B cell (primary cell): ENCODE data around the gene RAPGEF1. TPM values are rescaled to one million over a fixed set of nuclear protein-coding genes. Genes with fewer than 3 reads are reported as not detected.

Experiments
- ATAC-seq: fragments of 200-7000 bp; cut with Tn5 transposase; one replicate; pipeline ENCODE4 v1.10.0; 2021; ENCODE audit warnings: low read depth, mild to moderate bottlenecking, moderate number of reproducible peaks, moderate library complexity
- CTCF ChIA-PET: fragments of 350-600 bp; sonication (Branson Sonifier 250); formaldehyde crosslinking; loops from one replicate; lab custom pipeline; 2021; ENCODE audit warnings: antibody characterized with exemption, inconsistent platforms; lab: Charles Lee
- POLR2A ChIA-PET: fragments of 350-600 bp; sonication (Branson Sonifier 250); formaldehyde crosslinking; loops from one replicate; lab custom pipeline; 2021; ENCODE audit warnings: antibody characterized with exemption; lab: Charles Lee
- DNase-seq: peaks from one replicate; pipeline ENCODE4 v3.0.0; 2013
- H2AFZ ChIP-seq: 2 replicates; pipeline ENCODE4 v1.6.1; 2012; ENCODE audit warnings: mild to moderate bottlenecking, low read depth, low read length; ENCODE audit not compliant: insufficient read depth, poor library complexity, severe bottlenecking
- H3K27ac ChIP-seq, 2 donors: 1 replicate in 1 of 2; 2 replicates in 1 of 2; pipeline ENCODE4 v1.5.1; 2012 to 2013; ENCODE audit warnings: low read length in 2 of 2, mild to moderate bottlenecking in 2 of 2, moderate library complexity in 1 of 2
- H3K27me3 ChIP-seq, 4 experiments: fragments of 200-600 bp in 1 of 4; sonication (generic) in 1 of 4; replicated peaks in 1 of 4; 1 replicate in 2 of 4; 2 replicates in 2 of 4; pipeline versions ENCODE4 v1.6.1 to v1.7.0; 2013 to 2016; ENCODE audit warnings: low read length in 3 of 4, mild to moderate bottlenecking in 2 of 4, mixed read lengths in 1 of 4, moderate library complexity in 1 of 4; ENCODE audit not compliant: insufficient read depth in 4 of 4, control insufficient read depth in 3 of 4; ENCODE audit errors: control extremely low read depth in 1 of 4
- H3K36me3 ChIP-seq, 2 experiments: replicated peaks in 1 of 2; 1 replicate in 1 of 2; 2 replicates in 1 of 2; pipeline versions ENCODE4 v1.6.1 to v1.7.1; 2013; ENCODE audit warnings: low read length in 1 of 2; ENCODE audit not compliant: insufficient read depth in 2 of 2, control insufficient read depth in 1 of 2; ENCODE audit errors: control extremely low read depth in 1 of 2, extremely low read depth in 1 of 2
- H3K4me1 ChIP-seq, 2 donors: fragments of 200-600 bp in 1 of 2; sonication (generic) in 1 of 2; 1 replicate in 1 of 2; 2 replicates in 1 of 2; pipeline versions ENCODE4 v1.5.1 to v1.6.1; 2013 to 2017; ENCODE audit warnings: low read length in 2 of 2; ENCODE audit not compliant: control insufficient read depth in 2 of 2, insufficient read depth in 2 of 2
- H3K4me2 ChIP-seq: replicated peaks from 2 replicates; pipeline ENCODE3; 2012; ENCODE audit warnings: mild to moderate bottlenecking, low read depth, low read length; ENCODE audit not compliant: poor library complexity, severe bottlenecking
- H3K4me3 ChIP-seq, 5 experiments: fragments of 200-600 bp in 1 of 5; sonication (generic) in 1 of 5; 1 replicate in 3 of 5; 2 replicates in 2 of 5; pipeline versions ENCODE4 v1.5.1 to v1.7.0; 2011 to 2016; ENCODE audit warnings: low read length in 4 of 5, mild to moderate bottlenecking in 4 of 5, low read depth in 2 of 5, control low read depth in 1 of 5, moderate library complexity in 1 of 5; ENCODE audit not compliant: insufficient read depth in 1 of 5; ENCODE audit errors: control extremely low read depth in 1 of 5, extremely low read depth in 1 of 5
- H3K79me2 ChIP-seq: fragments of 200-600 bp; sonication (generic); one replicate; pipeline ENCODE4 v1.6.0; 2016; ENCODE audit warnings: low read length; ENCODE audit not compliant: control insufficient read depth, insufficient read depth
- H3K9ac ChIP-seq: fragments of 200-600 bp; sonication (generic); 2 replicates; pipeline ENCODE4 v1.6.1; 2017; ENCODE audit warnings: mild to moderate bottlenecking, low read length, moderate library complexity
- H3K9me3 ChIP-seq, 3 donors: one replicate each; pipeline versions ENCODE4 v1.6.1 to v1.7.1; 2013; ENCODE audit warnings: low read length in 2 of 3; ENCODE audit not compliant: control insufficient read depth in 2 of 3, insufficient read depth in 1 of 3; ENCODE audit errors: control extremely low read depth in 1 of 3
- H4K20me1 ChIP-seq: 2 replicates; pipeline ENCODE4 v1.6.0; 2012; ENCODE audit warnings: mild to moderate bottlenecking, low read length; ENCODE audit not compliant: insufficient read depth, control insufficient read depth, poor library complexity, severe bottlenecking
- H3K27ac Mint-ChIP-seq: one replicate; pipeline ENCODE4 v1.8.0; 2021; ENCODE audit warnings: mixed read lengths
- H3K27me3 Mint-ChIP-seq: one replicate; pipeline ENCODE4 v1.8.0; 2021; ENCODE audit warnings: mixed read lengths
- H3K4me1 Mint-ChIP-seq: one replicate; pipeline ENCODE4 v1.8.0; 2021; ENCODE audit warnings: mixed read lengths
- H3K4me3 Mint-ChIP-seq: one replicate; pipeline ENCODE4 v1.8.0; 2021; ENCODE audit warnings: mixed read lengths
- H3K9me3 Mint-ChIP-seq: one replicate; pipeline ENCODE4 v1.8.0; 2022; ENCODE audit warnings: mixed read lengths; ENCODE audit not compliant: insufficient read depth
- CTCF ChIP-seq: fragments of 200-600 bp; IDR thresholded peaks from one replicate; pipeline ENCODE4 v1.8.0; 2022; ENCODE audit warnings: antibody characterized with exemption, mild to moderate bottlenecking
- EZH2 ChIP-seq: IDR thresholded peaks from 2 replicates; pipeline ENCODE4 v1.6.1; 2012; ENCODE audit warnings: borderline replicate concordance, low read depth, mild to moderate bottlenecking, moderate library complexity, low read length; ENCODE audit not compliant: insufficient read depth, poor library complexity, severe bottlenecking
- WGBS: methylation state at CpG from one replicate; pipeline ENCODE4 v1.1.5; 2013; ENCODE audit warnings: missing lambda C conversion rate; ENCODE audit not compliant: insufficient coverage; 5-methylcytosine and 5-hydroxymethylcytosine counted together
- intact Hi-C: fragments of 100-400 bp; cut with micrococcal nuclease; formaldehyde crosslinking; loops from one replicate; pipeline ENCODE4 v1.10.0; 2022
- polyA plus RNA-seq: library from polyadenylated mRNA; depleted of rRNA; stranded (reverse); fragments of >200 nt; gene quantifications from 2 replicates; pipeline ENCODE4 v1.2.3, GENCODE V29; 2012
- total RNA-seq, 2 donors: library from RNA; stranded (reverse); fragments of 120-200 nt in 1 of 2; gene quantifications; 1 replicate in 1 of 2; 2 replicates in 1 of 2; pipeline versions ENCODE4 v1.2.3 to v1.2.4, GENCODE V29; 2013 to 2022

The RAPGEF1 gene
- total and polyA plus RNA-seq, 2 donors (not counting 1 experiment from before 2014, with no cell fraction given): 134 to 447 TPM

GRCh38 chr9:131714821-131715220 lies 25.1 kb downstream of the RAPGEF1 start:
- no peak overlapping the region for H3K9ac ChIP-seq
- no peaks in the 10 kb centered on the region for H3K27me3 ChIP-seq
- 76% methylated on average over 7 of the region's 9 CpGs for WGBS
- peaks cover 100% of the 10 kb centered on the region for H3K79me2 ChIP-seq
- TF ChIP-seq EZH2 (no peak), CTCF (no peak)
- intact Hi-C loops: no loop called here
- Mint-ChIP-seq H3K4me1 (peaks cover 82% of the 10 kb centered on the region), H3K4me3 (no peak overlapping the region), H3K9me3 (no peaks in the 10 kb centered on the region), H3K27me3 (no peaks in the 10 kb centered on the region), H3K27ac (no peak overlapping the region)
- ATAC-seq (no peak), DNase-seq (no peak)
- ChIA-PET POLR2A (interaction anchor here (0.6 to 0.7 kb wide), 2 partner anchors 13 to 86 kb away, joined by 3 to 4 read pairs; no protein-coding TSS in a partner anchor), CTCF (interaction anchor here (1.2 to 2.1 kb wide), 3 partner anchors 11 to 87 kb away, joined by 3 to 7 read pairs (median 4); no protein-coding TSS in a partner anchor)
- no peak overlapping the region for H3K4me2 ChIP-seq
- peaks cover 0 to 43% of the 10 kb centered on the region in 2 experiments for H3K36me3 ChIP-seq
- H4K20me1 ChIP-seq: peaks cover 77% of the 10 kb centered on the region
- no peak overlapping the region for H3K27ac ChIP-seq
- H2AFZ ChIP-seq: no peak overlapping the region
- H3K4me1 ChIP-seq: peaks cover 47 to 73% of the 10 kb centered on the region in 2 donors
- no peak overlapping the region for H3K4me3 ChIP-seq
- H3K9me3 ChIP-seq: no peaks in the 10 kb centered on the region

- H3K79me2 ChIP-seq: peaks cover 100% of the 10 kb centered on the region
- intact Hi-C loops: no loop called here
- no peak for TF ChIP-seq EZH2
- TF ChIP-seq CTCF: no peak
- WGBS: 97% methylated on average over 6 of the region's 10 CpGs
- no peak overlapping the region for H3K4me2 ChIP-seq
- H3K27ac Mint-ChIP-seq: no peak overlapping the region
- no peak overlapping the region for H3K27ac ChIP-seq
- no peak overlapping the region for H3K9ac ChIP-seq
- no peaks in the 10 kb centered on the region for H3K9me3 Mint-ChIP-seq
- peaks cover 83% of the 10 kb centered on the region for H4K20me1 ChIP-seq
- H3K27me3 ChIP-seq: no peaks in the 10 kb centered on the region
- no peaks in the 10 kb centered on the region for H3K9me3 ChIP-seq
- H3K27me3 Mint-ChIP-seq: no peaks in the 10 kb centered on the region
- peaks cover 83% of the 10 kb centered on the region for H3K4me1 Mint-ChIP-seq
- H3K4me3 ChIP-seq: no peak overlapping the region
- peaks cover 47 to 73% of the 10 kb centered on the region in 2 donors for H3K4me1 ChIP-seq
- no peak for ATAC-seq
- H3K4me3 Mint-ChIP-seq: no peak overlapping the region
- DNase-seq: no peak
- ChIA-PET CTCF (interaction anchor here (1.2 to 2.1 kb wide), 2 partner anchors 11 to 13 kb away, joined by 3 to 7 read pairs; no protein-coding TSS in a partner anchor), POLR2A (interaction anchor here (0.7 kb wide), 1 partner anchor 85 kb away, joined by 4 read pairs; no protein-coding TSS in a partner anchor)
- no peak overlapping the region for H2AFZ ChIP-seq
- peaks cover 0 to 43% of the 10 kb centered on the region in 2 experiments for H3K36me3 ChIP-seq
Measured at GRCh38 chr9:131714161-131714646, 25.7 kb downstream of the RAPGEF1 start.
